Right atrium auricular region (tissue), 2 donors: ENCODE data around the gene TCIRG1. TPM values are rescaled to one million over a fixed set of nuclear protein-coding genes. Genes with fewer than 3 reads are reported as not detected.

Source experiments
- DNase-seq: peaks from one replicate; pipeline ENCODE4 v3.0.0-alpha.2; 2019; ENCODE audit warnings: low spot score
- H3K27ac ChIP-seq, 2 donors: fragments of 200-600 bp; sonication (generic); 1 replicate in 1 of 2; 2 replicates in 1 of 2; pipeline ENCODE4 v1.5.1; 2016 to 2019
- H3K27me3 ChIP-seq, 2 donors: fragments of 200-600 bp; sonication (generic); one replicate each; pipeline versions ENCODE4 v1.5.1 to v1.6.0; 2017 to 2019
- H3K36me3 ChIP-seq: fragments of 200-600 bp; sonication (generic); one replicate; pipeline ENCODE4 v1.5.1; 2016
- H3K4me1 ChIP-seq, 2 donors: fragments of 200-600 bp; sonication (generic); one replicate each; pipeline versions ENCODE4 v1.5.1 to v1.6.0; 2017 to 2019
- H3K4me3 ChIP-seq, 2 donors: fragments of 200-600 bp; sonication (generic); 1 replicate in 1 of 2; 2 replicates in 1 of 2; pipeline ENCODE4 v1.5.1; 2017 to 2019; ENCODE audit warnings: mild to moderate bottlenecking in 1 of 2, moderate library complexity in 1 of 2
- H3K9me3 ChIP-seq, 2 donors: fragments of 200-600 bp; sonication (generic); one replicate each; pipeline ENCODE4 v1.5.1; 2019
- total RNA-seq, 2 donors: library from RNA; depleted of rRNA; stranded (reverse); fragments of >200 nt; gene quantifications; one replicate each; pipeline ENCODE4 v1.1.0, GENCODE V29; 2016
- TF ChIP-seq, protein P1 (sequence below), 2 donors: fragments of 200-600 bp; sonication (generic); IDR thresholded peaks; one replicate each; pipeline ENCODE4 v1.5.1; 2019; ENCODE audit warnings: antibody characterized with exemption in 2 of 2

The TCIRG1 gene
- total RNA-seq, 2 donors from 2014 or later: 19.2 to 50.7 TPM

DNA sequence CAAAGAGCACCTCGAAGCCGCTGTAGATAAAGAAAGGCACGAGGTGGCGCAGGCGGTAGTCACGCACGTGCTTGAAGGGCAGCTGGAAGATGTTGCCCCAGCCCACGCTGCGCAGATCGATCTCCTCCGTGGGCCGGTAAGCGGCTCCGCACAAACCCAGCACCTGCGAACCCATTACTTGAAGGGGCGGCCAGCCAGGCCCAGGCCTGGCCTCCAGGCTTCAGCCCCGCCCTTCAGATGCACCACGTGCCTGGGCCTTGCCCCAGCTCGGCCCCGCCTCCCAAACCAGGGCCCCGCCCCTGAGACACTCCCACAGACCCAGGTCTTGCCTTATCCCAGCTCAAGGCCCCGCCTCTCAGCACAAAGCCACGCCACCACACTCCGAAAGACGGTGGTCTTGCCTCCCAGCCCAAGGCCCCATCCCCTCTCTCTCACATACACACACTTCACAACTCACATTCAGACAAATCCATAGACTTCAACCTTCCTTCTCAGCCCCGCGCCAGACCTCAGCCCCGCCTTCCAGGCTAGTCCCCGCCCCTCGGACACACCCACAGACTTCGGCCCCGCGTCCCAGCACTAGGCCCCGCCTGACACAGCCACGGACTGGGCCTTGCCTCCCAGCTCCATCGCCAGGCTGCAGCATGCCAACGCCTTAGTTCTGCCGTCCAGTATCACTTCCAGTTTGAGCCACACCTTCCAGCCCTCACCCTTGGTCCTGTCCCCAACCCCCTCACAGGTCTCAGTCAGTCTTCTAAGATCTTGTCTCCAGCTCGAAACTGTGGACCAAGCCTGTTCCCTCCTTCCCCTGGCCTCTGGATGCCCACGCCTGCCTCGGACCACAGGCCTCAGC is 42.0 kb upstream of the TCIRG1 start:
- H3K4me1 ChIP-seq: peaks cover 0 to under 1% of the 10 kb centered on the region in 2 donors
- no peak for DNase-seq
- H3K27ac ChIP-seq: no peak overlapping the region
- no peak overlapping the region for H3K4me3 ChIP-seq
- H3K9me3 ChIP-seq: no peaks in the 10 kb centered on the region
- H3K36me3 ChIP-seq: no peaks in the 10 kb centered on the region
- TF ChIP-seq, protein P1, sequence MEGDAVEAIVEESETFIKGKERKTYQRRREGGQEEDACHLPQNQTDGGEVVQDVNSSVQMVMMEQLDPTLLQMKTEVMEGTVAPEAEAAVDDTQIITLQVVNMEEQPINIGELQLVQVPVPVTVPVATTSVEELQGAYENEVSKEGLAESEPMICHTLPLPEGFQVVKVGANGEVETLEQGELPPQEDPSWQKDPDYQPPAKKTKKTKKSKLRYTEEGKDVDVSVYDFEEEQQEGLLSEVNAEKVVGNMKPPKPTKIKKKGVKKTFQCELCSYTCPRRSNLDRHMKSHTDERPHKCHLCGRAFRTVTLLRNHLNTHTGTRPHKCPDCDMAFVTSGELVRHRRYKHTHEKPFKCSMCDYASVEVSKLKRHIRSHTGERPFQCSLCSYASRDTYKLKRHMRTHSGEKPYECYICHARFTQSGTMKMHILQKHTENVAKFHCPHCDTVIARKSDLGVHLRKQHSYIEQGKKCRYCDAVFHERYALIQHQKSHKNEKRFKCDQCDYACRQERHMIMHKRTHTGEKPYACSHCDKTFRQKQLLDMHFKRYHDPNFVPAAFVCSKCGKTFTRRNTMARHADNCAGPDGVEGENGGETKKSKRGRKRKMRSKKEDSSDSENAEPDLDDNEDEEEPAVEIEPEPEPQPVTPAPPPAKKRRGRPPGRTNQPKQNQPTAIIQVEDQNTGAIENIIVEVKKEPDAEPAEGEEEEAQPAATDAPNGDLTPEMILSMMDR (IDR thresholded peaks at IDR 0.05): no peak
- H3K27me3 ChIP-seq: no peaks in the 10 kb centered on the region

DNA sequence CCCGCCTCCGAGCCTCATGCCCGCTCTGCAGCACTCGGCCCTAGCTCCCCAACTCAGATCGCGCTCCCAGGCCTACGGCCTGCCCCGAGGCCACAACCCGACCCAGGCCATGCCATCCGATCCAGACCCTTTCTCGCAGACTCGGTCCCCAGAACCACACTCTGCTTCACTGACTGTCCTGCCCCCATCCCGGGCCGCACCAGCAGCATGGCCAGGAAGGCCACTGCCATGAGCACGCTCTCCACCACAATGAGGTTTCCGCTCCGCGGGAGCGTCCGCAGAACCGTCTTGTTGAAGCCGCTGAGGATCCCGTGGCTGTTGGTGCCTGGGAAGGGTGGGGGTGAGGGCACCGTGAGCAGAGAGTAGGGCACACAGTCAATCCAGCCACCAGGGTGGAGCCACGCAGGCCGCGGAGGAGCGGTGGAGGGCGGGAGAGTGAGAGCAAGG is 41.3 kb upstream of the TCIRG1 start:
- TF ChIP-seq, protein P1 (IDR thresholded peaks at IDR 0.05): no peak
- H3K4me1 ChIP-seq: no peaks in the 10 kb centered on the region
- no peak overlapping the region for H3K4me3 ChIP-seq
- DNase-seq: no peak
- no peaks in the 10 kb centered on the region for H3K9me3 ChIP-seq
- H3K27me3 ChIP-seq: no peaks in the 10 kb centered on the region
- no peaks in the 10 kb centered on the region for H3K36me3 ChIP-seq
- no peak overlapping the region for H3K27ac ChIP-seq

DNA sequence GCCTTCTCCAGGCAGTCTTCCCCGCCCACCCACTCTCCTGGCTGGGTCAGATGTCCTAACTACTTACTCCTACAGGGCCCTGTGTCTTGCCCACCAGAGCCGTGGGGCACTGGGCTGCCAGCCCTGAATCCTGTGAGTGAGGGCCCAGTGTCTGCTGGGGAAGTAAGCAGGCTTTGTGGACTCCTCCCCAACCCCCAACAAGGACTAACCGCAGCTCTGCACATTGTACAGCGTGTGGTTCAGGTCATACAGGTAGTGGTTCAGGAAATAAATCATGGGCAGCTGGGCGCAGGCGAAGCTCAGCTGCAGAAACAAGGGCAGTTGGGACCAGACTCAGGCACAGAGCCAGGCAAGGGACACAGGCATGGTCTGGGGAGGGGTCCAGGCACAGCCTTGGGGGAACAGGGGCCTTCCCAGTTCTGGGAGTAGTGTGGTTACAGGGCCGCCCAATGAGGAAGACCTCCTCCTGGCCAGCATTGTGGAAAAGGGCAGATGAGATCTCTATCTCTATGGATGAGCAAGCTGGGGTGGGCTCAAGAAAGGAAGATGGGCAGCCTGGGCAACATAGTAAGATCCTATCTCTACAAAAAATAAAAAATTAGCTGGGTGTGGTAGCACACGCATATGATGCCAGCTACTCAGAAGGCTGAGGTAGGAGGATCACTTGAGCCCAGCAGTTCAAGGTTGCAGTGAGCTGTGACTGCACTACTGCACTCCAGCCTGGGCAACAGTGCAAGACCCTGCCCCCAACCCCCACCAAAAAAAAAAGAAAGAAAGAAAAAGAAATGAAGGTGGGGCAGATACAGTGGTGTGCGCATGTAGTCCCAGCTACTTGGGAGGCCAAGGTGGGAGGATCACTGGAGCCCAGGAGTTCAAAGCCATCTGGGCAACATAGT is 40.4 kb upstream of the TCIRG1 start:
- DNase-seq: no peak
- no peaks in the 10 kb centered on the region for H3K9me3 ChIP-seq
- H3K36me3 ChIP-seq: no peaks in the 10 kb centered on the region
- H3K27ac ChIP-seq: no peak overlapping the region
- H3K4me1 ChIP-seq: peaks cover 0 to 6% of the 10 kb centered on the region in 2 donors
- no peak overlapping the region for H3K4me3 ChIP-seq
- TF ChIP-seq, protein P1 (IDR thresholded peaks at IDR 0.05): no peak
- no peaks in the 10 kb centered on the region for H3K27me3 ChIP-seq

DNA sequence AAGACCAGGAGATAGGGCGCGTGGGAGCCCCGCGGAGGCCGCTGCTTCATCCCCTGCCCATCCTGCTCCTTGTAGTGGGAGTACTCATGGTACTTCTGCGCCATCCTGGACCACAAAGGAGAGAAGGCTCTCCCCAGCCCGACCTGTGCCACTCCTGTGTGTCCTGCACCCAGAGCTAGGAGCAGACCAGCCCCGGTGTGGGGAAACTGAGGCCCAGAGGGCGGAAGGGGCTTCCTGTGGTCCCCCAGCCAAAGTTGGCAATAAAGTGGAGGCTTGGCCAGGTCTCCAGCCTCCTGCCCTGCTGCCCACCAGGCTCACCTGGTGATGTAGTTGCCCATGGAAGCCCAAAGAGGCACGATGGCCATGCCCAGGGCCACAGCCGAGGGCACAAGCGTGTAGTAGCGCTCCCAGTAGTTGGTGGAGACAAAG is 39.6 kb upstream of the TCIRG1 start:
- no peaks in the 10 kb centered on the region for H3K9me3 ChIP-seq
- TF ChIP-seq, protein P1 (IDR thresholded peaks at IDR 0.05): no peak
- H3K27ac ChIP-seq: no peak overlapping the region
- H3K27me3 ChIP-seq: no peaks in the 10 kb centered on the region
- H3K36me3 ChIP-seq: no peaks in the 10 kb centered on the region
- H3K4me3 ChIP-seq: no peak overlapping the region
- DNase-seq: no peak
- H3K4me1 ChIP-seq: peaks cover 0 to 9% of the 10 kb centered on the region in 2 donors

DNA sequence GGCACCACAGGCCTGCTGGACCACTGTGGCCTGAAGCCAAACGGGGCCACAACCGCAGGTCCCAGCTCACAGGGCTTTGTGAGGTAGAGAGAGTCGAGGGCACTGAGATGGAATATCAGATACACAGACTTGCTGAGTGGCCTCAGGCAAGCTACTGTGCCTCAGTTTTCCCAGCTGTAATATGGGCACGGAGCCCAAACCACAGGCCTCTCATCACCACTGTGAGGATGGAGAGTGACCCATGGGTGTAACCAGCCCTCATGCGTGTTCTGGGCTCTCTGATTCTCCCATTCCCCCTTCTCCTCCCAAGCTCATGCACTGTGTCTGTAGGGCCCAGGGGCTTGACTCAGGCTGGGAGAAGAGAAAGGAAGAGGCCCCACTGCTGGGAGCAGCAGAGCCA is 39.1 kb upstream of the TCIRG1 start:
- Histone ChIP-seq H3K27me3 (no peaks in the 10 kb centered on the region), H3K36me3 (no peaks in the 10 kb centered on the region), H3K4me1 (peaks cover 0 to 12% of the 10 kb centered on the region in 2 donors), H3K4me3 (no peak overlapping the region), H3K27ac (no peak overlapping the region), H3K9me3 (no peaks in the 10 kb centered on the region)
- TF ChIP-seq, protein P1 (IDR thresholded peaks at IDR 0.05): no peak
- DNase-seq: no peak
